NCI-H748 treated with DMSO at 0.1 percent for 48 hours (cell line): Measurements from ENCODE around the gene DUS2.

Source experiments
- DNase-seq: peaks from one replicate; lab custom pipeline; 2025; lab: John Stamatoyannopoulos, UW

DUS2 gene

GRCh38 chr16:68077866-68078700 lies 55.0 kb downstream of the DUS2 start:
- DNase-seq, result no peak

- DNase-seq, result no peak
These were observed 55.8 kb downstream of the DUS2 start for GRCh38 chr16:68078701-68079375.

DNA sequence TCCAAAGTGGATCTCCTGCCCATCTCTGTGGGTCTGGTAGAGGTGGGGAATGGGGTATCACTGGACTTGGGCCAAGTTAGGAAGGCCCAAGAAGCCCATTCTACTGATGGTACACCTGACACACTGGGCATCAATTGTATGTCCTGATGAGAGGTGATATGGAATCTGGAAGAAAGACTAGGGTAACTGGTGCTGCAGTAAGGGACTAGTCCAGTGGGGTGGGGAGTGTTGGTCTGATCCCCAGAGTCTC lies 56.2 kb downstream of the DUS2 start:
- DNase-seq, result no peak

- no peak for DNase-seq
These were observed 56.7 kb downstream of the DUS2 start for GRCh38 chr16:68079626-68080344.

DNA sequence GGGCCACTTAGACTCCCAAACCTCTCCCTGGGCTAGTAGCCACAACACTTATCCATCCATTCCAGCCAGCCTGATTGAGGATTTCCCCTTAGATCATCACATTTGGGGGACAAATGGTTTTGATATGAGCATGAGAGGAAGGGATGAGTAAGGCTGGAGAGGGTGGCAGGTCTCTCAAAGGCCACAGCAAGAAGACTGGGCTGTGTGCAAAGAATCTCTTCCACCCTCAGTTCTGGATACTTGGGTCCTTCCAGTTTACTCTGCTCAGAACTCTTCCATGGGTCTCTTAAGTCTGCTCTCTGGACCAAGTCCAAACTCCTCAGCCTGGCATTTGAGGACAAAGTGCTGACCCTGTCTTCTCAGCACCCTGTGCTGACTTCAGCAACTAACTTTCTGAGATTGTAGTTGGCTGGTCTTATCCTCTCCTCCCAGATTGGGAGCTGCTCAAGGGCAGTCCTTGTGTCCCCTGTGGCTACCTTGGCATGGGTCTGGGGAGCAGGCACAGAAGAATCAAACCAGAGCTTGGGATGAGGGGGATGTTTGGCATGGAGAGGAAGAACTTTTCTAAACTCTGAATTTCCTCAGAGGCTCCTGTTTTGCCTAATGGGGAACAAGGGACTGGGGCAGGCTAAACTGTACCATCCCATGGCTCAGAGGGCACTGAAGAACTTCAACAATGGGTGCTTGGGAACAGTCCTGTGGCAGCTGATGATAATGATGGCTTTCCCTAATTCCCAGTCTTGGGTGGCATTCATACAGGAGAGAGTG lies 59.0 kb downstream of the DUS2 start:
- DNase-seq, result no peak

GRCh38 chr16:68082629-68083238 lies 59.6 kb downstream of the DUS2 start:
- DNase-seq, result no peak

GRCh38 chr16:68083239-68083781 lies 60.2 kb downstream of the DUS2 start:
- DNase-seq, result no peak

DNA sequence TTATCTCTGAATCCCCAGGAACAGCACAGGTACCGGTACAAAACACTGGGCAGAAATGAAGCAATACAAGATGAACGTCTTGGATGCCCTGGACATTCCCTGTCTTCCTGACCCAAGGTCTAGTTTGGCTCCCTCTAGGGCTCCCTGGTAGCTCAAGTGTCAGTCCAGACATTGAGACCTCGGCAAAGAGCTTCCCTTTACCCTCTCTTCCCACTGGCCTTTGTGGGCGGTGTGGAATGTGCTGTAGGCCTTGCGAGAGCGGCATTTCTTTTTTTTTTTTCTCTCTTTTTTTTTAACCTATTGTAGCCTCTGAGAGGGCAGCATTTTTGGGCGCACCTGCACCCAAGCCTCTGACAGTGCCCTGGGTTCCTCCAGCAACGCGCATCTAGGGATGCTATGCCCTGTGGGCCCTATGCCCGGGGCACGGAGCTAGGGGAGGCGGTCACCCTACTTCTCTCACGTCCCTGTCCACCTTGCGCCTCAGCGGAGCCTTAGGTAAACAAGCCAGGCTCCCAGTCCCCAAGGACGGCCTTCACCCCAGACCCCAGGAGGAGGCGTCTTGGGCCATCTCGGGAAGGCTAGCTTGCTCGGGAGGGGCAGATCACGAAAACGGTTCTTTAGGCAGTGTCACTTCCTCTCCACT lies 60.9 kb downstream of the DUS2 start:
- DNase-seq, result no peak

DNA sequence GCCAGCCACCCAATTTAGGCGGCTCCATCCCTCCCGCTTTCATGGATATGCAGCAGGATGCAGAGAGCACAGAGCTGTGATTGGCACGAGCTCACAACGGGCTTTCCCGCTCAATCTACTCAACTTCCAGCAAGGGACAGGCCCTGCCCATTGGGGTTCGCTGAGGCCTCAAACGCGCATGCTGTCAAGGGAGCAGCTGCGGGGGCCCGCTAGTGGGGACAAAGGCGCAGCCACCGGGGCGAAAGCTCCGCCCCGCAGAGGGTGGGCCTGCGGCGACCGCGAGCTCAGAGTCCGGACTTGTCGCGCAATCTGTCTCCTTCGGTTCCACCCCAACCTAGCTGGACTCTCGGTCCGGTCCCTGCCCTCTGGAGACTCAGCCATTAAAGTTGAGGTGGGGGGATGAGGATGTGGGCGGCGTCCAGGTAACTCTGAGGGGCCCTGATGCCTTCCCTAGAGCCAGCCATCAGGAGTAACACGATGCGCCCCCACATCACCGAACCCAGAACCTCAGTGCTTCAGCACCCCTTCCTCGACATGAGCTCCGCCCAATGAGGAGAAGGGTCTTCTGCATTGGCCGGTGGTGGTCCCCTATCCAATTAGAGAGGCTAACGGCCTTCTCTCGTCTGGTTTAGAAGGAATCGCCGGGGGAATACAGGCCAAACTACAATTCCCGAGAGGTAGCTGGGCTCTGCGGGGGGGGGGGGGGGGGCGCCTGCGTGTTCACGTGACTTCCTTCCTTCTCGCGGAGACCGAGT lies 61.6 kb downstream of the DUS2 start:
- DNase-seq, result peak; percentile 65

- DNase-seq, result peak; percentile 8
These were observed 62.4 kb downstream of the DUS2 start, which contains the start of gene NFATC3 for GRCh38 chr16:68085259-68086071. NFATC3 (plus strand) TSS chr16:68085370; CDS start chr16:68085682, 312 bp downstream.

DNA sequence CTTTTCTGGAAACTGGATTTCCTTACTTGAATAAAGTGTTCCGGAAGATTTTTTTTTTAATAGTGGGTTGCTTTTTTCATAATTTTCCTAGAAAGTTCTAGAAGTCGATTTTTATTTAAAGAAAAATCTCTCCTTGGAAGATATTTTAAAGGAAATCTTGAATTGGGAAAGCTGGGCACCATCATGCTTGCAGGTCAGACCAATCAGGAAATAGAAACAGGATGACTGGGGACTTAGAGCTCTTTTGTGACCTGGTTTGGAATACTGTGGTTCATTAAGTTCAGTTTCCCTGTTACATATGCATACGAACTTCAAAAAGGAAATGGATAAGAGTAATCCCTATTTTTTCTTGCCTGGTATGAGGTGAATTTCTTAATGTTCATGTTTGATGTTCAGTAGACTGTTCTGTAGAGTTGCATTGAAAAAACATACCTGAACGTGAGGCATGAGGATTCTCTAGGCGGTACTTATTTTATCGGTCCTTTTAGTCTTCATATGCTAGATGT lies 63.3 kb downstream of the DUS2 start:
- DNase-seq, result peak; percentile 4

GRCh38 chr16:68086860-68087268 lies 63.8 kb downstream of the DUS2 start:
- no peak for DNase-seq

DNA sequence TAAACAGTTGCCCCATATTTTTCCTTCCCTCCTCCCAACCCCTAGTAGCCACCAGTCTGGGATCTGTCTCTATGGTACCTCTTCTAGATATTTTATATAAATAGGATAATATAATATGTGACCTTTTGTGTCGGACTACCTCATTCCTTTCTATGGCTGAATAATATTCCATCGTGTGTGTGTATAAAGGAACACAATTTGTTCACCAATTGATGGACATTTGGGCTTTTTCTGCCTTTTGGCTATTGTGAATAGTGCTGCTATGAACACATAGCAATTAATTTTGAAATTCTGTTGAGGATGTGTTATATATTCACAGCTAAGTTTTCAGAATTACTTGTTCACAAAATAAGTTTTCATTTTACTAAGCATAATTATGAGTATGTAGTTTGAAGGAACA lies 64.6 kb downstream of the DUS2 start:
- DNase-seq, result no peak

- DNase-seq, result no peak
These were observed 65.3 kb downstream of the DUS2 start for GRCh38 chr16:68088130-68088972.

- DNase-seq, result no peak
These were observed 66.0 kb downstream of the DUS2 start for GRCh38 chr16:68089067-68089466.

GRCh38 chr16:68090130-68090529 lies 67.0 kb downstream of the DUS2 start:
- DNase-seq, result no peak

DNA sequence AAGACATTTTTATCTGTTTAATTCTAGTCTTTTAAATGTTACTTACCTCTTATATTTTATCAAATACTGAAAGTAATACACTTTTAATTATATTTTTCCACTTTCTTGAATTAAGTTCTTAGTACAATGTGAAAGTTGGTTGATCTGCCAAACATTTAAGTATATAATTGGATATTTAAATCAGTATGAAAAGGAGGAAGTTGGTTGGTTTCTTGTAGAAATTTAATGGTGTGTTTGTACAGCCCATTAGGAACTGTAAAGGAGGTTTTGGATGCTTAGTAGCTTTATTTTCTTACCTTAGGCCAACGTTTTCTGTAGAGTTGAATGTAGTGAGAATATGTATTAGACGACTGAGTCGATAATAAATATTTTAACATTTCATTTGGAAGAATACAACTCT lies 67.4 kb downstream of the DUS2 start:
- no peak for DNase-seq
